SU-DHL-6 (cell line): ENCODE results near the gene TLX3.

Experiments
- H2AFZ ChIP-seq: fragments of 200-600 bp; sonication (generic); 2 replicates; pipeline ENCODE4 v1.6.1; 2014; ENCODE audit warnings: low read depth, mild to moderate bottlenecking, moderate library complexity, mixed read lengths, antibody characterized with exemption, low read length; ENCODE audit not compliant: severe bottlenecking
- H3F3A ChIP-seq: fragments of 200-600 bp; shearing (Covaris generic); 2 replicates; pipeline ENCODE4 v1.6.0; 2016; ENCODE audit warnings: antibody characterized with exemption, mild to moderate bottlenecking; ENCODE audit not compliant: insufficient read depth
- H3K27ac ChIP-seq: fragments of 200-600 bp; sonication (generic); 2 replicates; pipeline ENCODE4 v1.5.1; 2016; ENCODE audit warnings: low read depth, mild to moderate bottlenecking, low read length, moderate library complexity, mixed read lengths
- H3K27me3 ChIP-seq: fragments of 200-600 bp; sonication (generic), shearing (Covaris generic); 2 replicates; pipeline ENCODE4 v1.6.0; 2014; ENCODE audit warnings: mild to moderate bottlenecking, low read length
- H3K36me3 ChIP-seq: fragments of 200-600 bp; sonication (generic); 2 replicates; pipeline ENCODE4 v1.6.1; 2014; ENCODE audit warnings: mild to moderate bottlenecking, low read length, mixed read lengths
- H3K4me2 ChIP-seq: fragments of 300-600, 200-600 bp; shearing (Covaris generic), sonication (generic); 2 replicates; pipeline ENCODE4 v1.6.0; 2014; ENCODE audit warnings: low read length, low read depth, mild to moderate bottlenecking; ENCODE audit not compliant: poor library complexity, severe bottlenecking
- H3K4me3 ChIP-seq: fragments of 200-600 bp; sonication (generic); 2 replicates; pipeline ENCODE4 v1.5.1; 2014; ENCODE audit warnings: antibody characterized with exemption, low read length, mild to moderate bottlenecking, mixed read lengths; ENCODE audit not compliant: insufficient read depth, poor library complexity, severe bottlenecking
- H3K79me2 ChIP-seq: fragments of 200-600 bp; sonication (generic); 2 replicates; pipeline ENCODE4 v1.6.1; 2014; ENCODE audit warnings: mild to moderate bottlenecking, low read length, moderate library complexity; ENCODE audit not compliant: insufficient read depth
- H3K9ac ChIP-seq: fragments of 200-600 bp; sonication (generic); 2 replicates; pipeline ENCODE4 v1.7.0; 2014; ENCODE audit warnings: mild to moderate bottlenecking, low read length
- H3K9me2 ChIP-seq: fragments of 200-600 bp; sonication (generic); replicated peaks from 2 replicates; pipeline ENCODE4 v1.6.1; 2014; ENCODE audit warnings: low read length; ENCODE audit not compliant: insufficient read depth
- H3K9me3 ChIP-seq: fragments of 200-600 bp; sonication (generic); 2 replicates; pipeline ENCODE4 v1.6.1; 2014; ENCODE audit warnings: low read length, mixed read lengths; ENCODE audit not compliant: insufficient read depth
- H4K20me1 ChIP-seq: fragments of 200-600 bp; sonication (generic); 2 replicates; pipeline ENCODE4 v1.6.1; 2014; ENCODE audit warnings: low read depth, mild to moderate bottlenecking, antibody characterized with exemption, low read length, moderate library complexity, mixed read lengths
- EZH2phosphoT487 ChIP-seq: fragments of 200-600 bp; sonication (generic), shearing (Covaris generic); conservative IDR thresholded peaks from 2 replicates; pipeline ENCODE4 v1.6.1; 2018; ENCODE audit warnings: mild to moderate bottlenecking, antibody characterized with exemption, low read length, moderate library complexity, mixed read lengths
- TF ChIP-seq, protein P1 (sequence below): fragments of 200-600 bp; sonication (generic); IDR thresholded peaks from one replicate; pipeline ENCODE4 v1.5.1; 2017; ENCODE audit warnings: antibody characterized with exemption, mild to moderate bottlenecking, low read length, moderate library complexity; ENCODE audit not compliant: insufficient read depth, poor library complexity, severe bottlenecking

TLX3 gene

DNA sequence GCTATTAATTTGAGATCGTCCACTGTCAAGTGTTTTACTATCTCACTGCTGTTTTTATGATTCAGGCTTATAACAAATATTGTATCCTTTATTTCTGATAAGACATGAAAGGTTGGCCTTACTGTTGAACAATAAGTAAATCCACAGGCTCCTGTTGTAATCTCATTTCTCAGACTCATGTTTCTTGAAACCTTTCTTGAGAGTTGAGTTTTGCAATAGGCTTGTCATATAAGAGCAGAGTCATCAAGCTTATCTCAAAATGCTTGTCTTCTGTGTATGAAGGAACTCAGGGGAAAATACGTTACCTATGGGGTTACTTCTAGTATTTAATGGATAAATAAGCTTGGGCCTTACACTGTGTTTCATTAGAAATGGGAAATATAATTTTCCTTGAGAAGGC is 9.2 kb upstream of the TLX3 start:
- Histone ChIP-seq H3K9me3 (no peaks in the 10 kb centered on the region), H4K20me1 (no peaks in the 10 kb centered on the region), H3K27me3 (no peaks in the 10 kb centered on the region), H3K4me2 (no peak overlapping the region), H3K4me3 (no peak overlapping the region), H3K27ac (no peak overlapping the region), H3F3A (no peaks in the 10 kb centered on the region), H3K9ac (no peak overlapping the region), H3K36me3 (no peaks in the 10 kb centered on the region), H3K79me2 (no peaks in the 10 kb centered on the region), H2AFZ (no peak overlapping the region), H3K9me2 (no peaks in the 10 kb centered on the region)
- TF ChIP-seq, protein P1, sequence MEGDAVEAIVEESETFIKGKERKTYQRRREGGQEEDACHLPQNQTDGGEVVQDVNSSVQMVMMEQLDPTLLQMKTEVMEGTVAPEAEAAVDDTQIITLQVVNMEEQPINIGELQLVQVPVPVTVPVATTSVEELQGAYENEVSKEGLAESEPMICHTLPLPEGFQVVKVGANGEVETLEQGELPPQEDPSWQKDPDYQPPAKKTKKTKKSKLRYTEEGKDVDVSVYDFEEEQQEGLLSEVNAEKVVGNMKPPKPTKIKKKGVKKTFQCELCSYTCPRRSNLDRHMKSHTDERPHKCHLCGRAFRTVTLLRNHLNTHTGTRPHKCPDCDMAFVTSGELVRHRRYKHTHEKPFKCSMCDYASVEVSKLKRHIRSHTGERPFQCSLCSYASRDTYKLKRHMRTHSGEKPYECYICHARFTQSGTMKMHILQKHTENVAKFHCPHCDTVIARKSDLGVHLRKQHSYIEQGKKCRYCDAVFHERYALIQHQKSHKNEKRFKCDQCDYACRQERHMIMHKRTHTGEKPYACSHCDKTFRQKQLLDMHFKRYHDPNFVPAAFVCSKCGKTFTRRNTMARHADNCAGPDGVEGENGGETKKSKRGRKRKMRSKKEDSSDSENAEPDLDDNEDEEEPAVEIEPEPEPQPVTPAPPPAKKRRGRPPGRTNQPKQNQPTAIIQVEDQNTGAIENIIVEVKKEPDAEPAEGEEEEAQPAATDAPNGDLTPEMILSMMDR = no peak
- no peak for TF ChIP-seq EZH2phosphoT487

DNA sequence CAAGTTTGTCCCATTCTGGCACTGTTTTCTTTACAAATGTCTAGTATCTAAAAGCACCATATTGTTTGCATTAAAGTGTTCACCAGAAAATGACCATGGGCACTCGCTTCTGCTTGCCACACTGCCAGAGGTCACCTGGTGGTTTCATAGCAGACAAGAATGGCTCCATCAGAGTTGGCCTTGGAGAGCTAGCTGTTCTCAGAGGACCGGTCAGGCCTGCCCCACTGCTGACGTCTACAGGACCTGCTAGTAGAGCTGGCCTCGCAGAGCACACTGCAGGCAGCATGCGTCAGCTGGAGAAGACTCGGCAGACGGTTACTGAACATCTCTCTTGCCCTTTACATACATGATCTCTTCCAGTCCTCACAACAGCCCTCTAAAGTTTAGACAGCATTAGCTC is 8.7 kb upstream of the TLX3 start:
- Histone ChIP-seq H3K27me3 (no peaks in the 10 kb centered on the region), H3K79me2 (no peaks in the 10 kb centered on the region), H3K36me3 (no peaks in the 10 kb centered on the region), H3K27ac (no peak overlapping the region), H3K4me2 (no peak overlapping the region), H2AFZ (no peak overlapping the region), H3K4me3 (no peak overlapping the region), H4K20me1 (no peaks in the 10 kb centered on the region), H3K9me2 (no peaks in the 10 kb centered on the region), H3K9ac (no peak overlapping the region), H3K9me3 (no peaks in the 10 kb centered on the region), H3F3A (no peaks in the 10 kb centered on the region)
- TF ChIP-seq EZH2phosphoT487 = no peak
- TF ChIP-seq, protein P1 = no peak

DNA sequence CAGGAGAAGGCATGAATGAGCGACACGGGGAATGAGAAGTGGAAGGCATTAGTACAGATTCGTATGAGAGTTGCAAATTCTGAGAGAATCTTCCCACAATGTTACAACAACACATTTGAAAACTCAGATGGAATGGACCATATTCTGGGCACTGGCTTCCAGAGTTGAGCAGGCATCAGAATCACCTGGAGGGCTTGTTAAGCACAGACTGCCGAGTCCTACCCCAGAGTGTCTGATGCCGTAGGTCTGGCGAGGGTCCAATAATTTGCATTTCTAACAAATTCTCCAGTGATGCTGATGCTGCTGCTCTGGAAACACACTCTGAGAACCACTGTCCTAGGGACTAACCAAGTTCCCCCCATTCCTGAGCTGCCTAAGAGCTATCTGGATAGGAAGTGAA is 2.9 kb upstream of the TLX3 start:
- no peaks in the 10 kb centered on the region for H3K9me3 ChIP-seq
- no peak overlapping the region for H3K4me3 ChIP-seq
- no peaks in the 10 kb centered on the region for H4K20me1 ChIP-seq
- H3K27ac ChIP-seq = no peak overlapping the region
- no peaks in the 10 kb centered on the region for H3F3A ChIP-seq
- TF ChIP-seq, protein P1 = no peak
- TF ChIP-seq EZH2phosphoT487 = no peak
- no peak overlapping the region for H3K4me2 ChIP-seq
- H3K36me3 ChIP-seq = no peaks in the 10 kb centered on the region
- no peaks in the 10 kb centered on the region for H3K9me2 ChIP-seq
- no peaks in the 10 kb centered on the region for H3K27me3 ChIP-seq
- no peaks in the 10 kb centered on the region for H3K79me2 ChIP-seq
- no peak overlapping the region for H3K9ac ChIP-seq
- H2AFZ ChIP-seq = no peak overlapping the region
